Activated CD8-positive, alpha-beta memory T cell treated with anti-CD3 and anti-CD28 coated beads for 24 hours (primary cell): ENCODE measurements around the gene MAP3K14.
"Not testable (repeated sequence)": the region's sequence is repeated elsewhere in the genome, so short reads cannot be mapped to it uniquely, and the experiment has no call there.

Experiments
- DNase-seq: peaks from one replicate; pipeline ENCODE4 v3.0.0-alpha.2; 2020

The MAP3K14 gene

DNA sequence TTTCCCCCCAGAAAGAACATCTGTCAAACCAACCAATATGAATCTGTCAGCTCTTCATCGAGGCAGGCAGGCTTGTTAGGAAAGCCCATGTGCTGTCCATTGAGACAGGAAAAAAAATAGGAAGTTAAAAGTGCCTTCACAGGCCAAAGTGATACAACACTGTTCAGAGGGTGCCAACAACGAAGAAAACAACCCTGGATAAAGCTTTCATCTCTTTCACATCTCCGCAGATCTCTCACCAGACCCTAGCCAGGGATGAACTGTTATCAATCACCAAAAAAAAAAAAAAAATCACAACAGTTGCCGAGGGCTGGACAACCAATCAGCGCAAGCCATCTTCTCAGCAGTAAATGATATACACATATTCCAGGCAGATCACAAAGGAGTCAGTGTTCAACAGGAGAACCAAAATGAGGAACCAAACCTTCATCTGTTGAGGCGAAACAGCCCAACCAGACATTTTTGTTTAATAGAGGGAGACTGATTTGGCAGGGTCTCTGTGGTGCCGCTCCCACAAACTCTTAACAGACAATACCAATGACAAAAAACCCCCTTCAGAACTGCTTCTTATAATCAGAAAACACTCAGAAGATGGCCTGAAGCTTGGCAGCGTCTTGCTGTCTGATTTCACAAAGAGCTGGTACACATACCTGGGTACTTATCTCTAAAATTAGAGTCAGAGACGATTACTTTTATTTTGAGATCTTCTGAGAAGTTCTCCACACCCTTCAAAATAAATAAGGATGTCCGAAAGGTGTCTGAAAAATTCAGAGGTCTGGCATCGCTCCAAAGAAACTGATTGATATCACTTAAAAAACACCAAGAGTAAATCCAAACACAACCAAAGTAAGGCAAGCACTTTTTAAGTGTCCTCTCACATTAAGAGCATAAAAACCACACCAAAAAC, 1.8 kb downstream of the MAP3K14 start:
- no peak for DNase-seq

DNA sequence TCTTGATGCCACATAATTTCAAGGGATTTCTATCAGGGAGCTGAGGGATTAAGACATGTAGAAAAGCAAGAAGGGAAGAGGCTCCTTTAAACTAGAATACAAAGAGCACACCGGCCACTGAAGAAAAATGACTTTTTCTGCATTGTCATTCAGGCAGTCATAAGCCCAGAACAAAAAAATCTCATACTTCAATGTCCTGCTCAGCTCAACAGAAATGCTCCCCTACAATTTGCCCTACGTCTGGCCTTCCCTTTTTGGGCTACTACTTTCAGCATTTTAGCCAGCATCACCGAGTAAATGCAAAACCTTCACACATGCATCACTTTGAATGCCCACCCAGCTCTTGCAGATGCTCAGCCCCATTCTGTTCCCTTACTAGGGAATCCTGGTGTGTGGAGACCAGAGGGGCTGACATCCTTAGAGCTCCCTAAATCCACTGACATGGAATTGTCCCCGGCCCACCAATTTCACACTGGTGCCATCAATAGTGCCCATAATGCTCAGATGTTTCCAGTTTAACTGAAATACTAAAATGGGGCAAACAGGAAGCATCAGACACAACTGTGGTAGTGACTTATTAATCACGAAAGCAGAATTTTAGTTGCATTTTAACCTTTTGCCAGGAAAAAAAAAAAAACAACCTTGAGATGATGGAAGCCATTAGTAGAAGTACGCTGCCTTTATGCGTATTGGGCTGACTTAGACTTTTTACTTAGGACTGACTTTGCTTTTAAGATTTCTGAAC, 2.7 kb downstream of the MAP3K14 start:
- DNase-seq: peak; percentile 73

DNA sequence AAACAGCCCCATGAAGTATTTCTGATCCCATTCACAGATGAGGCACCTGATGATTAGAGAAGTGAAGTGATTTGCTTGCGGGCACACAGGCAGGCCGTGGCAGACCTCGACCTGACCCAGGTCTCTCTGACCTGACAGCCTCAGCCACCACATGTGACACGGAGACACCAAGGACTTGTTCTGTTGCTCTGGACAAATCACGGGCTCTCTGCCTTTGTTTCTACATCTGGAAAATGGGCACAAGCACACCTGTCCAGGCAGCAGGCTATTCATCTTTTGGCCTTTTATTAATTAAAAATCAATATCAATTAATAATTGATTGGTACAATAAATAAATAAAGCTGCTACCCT, 3.4 kb downstream of the MAP3K14 start:
- DNase-seq: no peak

DNA sequence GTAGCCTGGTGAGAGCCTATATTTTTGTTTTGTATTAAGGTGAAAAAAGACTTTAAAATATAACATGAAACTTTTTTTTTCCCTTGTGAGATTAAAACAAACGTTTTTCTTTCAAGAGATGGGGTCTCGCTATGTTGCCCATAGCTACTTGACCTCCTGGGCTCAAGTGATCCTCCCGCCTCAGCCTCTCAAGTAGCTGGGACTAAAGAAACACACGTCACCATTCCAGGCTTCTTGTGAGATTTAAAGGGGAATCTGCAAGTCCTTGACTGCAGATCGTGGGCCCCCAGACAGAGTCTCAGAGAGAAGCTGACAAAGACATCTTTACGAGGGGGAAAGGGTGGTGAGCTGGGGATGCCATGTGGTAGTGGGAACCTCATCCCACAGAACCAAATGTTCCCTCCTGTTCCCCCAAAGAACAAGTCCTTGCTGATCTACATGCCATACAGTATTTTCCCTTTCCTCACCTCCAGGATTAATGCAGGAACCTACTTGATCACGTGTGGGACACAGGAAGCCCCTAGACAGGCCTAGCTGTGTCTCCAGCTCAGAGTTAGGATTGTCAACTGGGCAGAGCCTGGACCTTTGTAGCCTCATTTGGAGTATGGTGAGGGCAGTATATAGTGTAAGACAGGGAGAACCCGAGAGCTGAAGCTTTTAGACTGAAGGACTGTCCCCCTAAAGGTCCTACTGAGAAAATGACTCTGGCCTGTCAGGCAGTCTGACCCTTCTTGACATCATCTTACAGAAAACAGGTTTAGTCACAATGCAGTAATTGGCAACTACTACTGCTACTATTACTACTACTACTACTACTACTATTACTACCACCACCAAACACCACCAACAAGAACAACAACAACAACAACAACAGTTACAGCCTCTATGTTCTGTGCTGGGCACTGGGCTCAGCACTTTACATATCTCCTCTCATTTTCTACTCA, 4.1 kb downstream of the MAP3K14 start:
- DNase-seq: peak; percentile 73

DNA sequence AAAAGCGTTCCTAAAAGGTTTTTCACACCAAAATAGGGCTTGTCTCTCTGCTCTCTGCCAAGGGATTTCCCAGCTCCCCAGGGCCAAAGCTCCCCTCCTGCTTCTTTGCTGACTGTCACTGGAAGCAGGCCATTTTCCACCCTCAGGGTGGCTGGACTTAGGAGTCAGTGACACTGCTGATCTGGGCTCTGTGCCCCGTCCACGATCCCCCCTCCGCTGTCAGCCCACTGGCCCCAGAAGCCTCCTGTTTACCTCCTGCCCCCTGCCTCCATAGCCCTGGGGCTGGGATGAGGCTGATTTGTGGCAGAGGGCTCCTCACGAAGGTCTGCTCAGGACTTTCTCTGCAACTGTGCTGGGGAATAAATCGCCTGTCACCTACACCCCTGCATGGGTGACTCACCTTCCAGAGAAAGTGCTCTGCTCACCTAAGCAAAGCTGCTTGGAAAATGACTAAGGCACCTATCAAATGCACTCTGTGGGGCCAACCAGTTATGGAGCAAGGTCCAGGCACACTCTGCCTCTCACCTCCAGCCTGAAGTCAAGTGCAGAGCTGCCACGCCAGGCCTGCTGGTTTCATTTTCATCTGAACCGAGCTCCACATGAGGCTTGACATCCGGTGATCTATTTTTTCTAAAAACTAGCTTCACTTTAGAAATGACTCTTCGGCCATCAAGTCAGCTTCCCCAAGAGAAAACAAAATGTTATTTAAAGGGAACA, 4.9 kb downstream of the MAP3K14 start:
- DNase-seq: peak; percentile 88

DNA sequence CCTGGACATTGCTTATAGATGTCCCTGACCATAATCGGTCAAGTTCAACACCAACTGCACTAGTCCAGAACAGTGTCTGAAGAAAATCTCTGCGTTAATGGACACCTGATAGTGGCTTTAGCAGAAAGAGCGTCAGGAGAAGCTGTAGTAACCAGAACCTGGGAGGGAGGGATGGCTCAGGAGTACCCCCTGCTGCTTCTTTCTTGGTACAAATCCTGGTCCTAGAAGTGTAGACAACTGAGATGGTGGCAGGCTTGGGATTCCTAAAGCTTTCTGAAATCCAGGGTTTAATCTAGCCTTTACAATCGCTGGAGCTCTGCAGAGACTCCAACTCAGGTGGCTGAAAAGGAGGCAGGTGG, 5.4 kb downstream of the MAP3K14 start:
- no peak for DNase-seq

DNA sequence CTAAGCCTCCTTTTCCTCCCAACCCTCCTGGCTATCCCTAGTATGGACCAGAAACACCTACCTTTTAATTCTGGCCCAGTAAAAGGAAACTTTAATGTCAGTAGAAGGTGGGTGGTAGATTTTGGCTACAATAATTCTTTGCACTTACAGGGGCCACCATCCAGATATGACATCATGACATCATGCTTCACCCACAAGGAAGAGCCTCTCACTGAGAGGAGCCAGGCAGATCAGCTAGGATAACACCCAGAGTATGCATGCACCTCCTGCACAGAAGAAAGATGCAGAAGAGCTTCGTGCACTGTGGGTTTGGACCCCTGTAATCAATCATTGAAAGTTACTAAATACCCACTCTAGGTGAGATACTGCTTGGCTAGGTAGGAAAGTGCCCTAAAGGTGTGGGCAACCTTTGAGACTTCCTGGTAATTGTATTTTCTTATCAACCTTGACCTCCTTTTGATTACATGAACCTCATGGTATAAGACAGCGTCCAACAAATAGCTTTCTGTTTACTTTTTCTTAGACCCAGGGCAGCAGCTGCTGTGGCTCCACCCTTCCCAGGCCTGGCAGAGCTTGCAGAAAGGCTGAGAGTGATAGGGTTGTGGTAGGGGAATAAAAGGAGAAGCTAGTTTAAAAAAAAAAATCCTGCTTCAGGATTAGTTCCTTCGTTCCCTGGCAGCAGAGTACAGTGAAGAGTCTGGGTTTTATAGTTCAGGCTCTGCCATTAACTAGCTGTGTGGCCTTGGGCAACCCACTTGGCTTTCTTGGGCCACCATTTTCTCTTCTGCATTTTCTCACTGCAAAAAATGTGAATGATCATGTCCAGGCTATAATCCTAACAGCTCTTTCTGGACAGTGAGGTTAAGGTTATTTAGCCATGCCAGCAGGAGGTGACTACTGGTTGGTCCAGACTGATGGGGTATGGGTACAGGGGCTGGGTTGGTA, 6.2 kb downstream of the MAP3K14 start:
- no peak for DNase-seq

DNA sequence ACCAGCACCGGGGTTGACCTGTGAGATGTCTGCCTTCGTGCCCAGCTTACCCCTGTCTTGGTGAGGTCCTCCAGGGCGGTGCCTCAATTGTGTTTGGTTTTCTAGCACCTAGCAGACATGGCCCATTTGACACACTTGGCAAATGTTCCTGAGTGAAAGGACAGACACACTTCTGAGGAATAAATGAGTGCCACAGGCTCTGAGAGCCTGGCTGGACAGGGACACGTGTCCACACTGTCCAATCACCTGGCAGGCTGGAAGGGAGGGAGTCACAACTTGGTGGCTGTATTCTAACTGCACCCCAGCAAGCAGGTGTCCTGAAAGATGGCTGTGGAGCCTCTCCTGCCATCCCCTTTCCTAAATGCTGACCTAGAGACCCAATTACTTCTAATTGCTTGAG, 7.4 kb downstream of the MAP3K14 start:
- no peak for DNase-seq

DNA sequence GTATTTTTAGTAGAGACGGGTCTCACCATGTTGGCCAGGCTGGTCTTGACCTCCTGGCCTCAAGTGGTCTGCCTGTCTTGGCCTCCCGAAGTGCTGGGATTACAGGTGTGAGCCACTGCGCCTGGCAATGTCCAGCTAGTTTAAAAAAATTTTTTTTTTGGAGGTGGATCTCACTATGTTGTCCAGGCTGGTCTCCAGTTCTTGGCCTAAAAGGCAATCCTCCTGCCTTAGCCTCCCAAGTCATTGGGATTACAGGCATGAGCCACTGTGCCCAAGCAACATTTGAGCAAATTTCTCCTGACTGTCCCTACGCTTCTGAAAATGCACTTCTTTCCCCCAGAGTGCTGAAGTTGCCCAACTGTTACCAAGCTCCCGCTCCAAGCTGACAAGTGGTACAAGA, 8.0 kb downstream of the MAP3K14 start:
- DNase-seq: no peak

DNA sequence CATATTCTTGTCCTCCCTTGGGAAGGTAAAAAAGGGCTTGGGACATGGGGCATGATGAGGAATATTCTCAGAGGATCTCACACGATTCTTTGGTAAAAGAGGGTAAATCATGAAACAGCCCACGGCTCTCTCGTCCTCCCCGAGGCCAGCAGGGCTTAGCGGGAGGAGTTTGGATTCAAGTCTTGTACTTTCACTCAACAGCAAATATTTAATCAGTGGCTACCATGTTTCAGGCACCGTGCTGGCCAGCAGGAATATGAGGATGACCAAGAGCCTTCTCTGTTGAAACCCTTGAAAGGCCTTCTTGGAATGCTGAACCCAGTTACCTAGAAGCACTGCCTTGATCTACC, 8.8 kb downstream of the MAP3K14 start:
- no peak for DNase-seq

DNA sequence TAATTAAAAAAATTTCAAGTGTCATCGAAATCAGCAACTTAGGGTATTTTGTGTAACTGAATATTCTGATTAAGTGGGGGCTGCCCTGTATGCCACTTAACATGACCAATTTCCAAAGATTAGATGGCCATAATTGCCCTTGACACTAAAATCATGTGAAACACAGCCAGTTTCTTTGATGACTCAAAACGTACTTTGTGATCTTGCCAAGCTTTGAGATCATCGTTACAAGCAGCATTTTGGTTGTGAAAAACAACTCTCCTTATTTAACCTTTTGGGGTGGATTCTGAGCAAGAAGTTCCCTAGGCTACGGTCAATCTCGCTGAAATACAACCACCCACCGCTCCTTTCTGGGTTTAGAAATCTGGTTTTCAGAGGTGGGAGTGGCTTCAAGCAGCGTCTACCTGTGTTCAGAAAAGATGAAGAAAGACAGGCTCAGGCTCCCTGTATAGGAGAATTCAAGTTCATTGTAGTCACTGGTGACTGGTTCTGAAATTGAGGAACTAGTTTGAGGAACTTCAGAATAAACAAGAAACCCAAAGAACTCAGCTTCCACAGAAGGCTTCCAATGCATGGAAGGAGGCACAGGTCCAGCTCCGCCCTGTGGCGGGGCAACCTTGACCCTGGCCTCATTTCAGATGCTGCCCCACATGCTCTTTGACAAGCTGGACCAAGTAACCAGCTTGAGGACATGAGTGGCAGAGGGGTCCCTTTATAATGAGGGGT, 9.4 kb downstream of the MAP3K14 start:
- peak; percentile 71 for DNase-seq

DNA sequence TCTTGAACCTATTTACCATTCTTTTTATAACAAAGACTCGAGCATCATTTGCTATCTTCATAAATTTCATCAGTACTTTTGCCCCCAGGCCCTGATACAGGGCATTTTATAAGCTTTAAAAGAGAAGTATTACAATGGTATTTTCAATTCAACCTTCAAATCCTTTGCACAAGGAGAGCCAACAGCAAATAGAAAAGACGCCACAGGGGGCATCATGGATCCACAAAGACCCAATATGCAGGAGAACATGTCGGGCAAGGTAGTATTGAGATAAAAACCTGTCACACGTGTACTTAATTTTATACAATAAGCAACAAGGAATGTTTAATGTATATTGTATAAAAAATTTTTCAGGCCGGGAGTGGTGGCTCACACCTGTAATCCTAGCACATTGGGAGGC, 10.2 kb downstream of the MAP3K14 start:
- DNase-seq: no peak

DNA sequence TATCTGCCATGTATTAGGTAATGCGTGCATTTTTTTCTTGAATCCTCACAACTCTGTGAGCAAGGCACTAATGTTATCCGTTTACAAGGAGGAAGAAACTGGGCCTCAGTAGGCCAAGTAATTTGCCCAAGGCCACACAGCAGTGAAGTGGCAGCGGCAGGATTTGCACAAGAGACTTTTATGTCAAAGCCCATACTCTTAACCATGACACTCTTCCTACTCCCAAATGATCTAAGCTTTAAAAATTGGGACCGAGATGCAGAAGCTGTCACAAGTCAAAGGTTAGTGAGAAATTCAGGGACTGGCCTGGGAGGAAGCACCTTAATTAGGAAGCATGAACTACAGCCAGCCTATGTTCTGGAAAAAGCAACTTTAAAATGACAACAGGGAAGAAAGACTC, 10.7 kb downstream of the MAP3K14 start:
- no peak for DNase-seq

DNA sequence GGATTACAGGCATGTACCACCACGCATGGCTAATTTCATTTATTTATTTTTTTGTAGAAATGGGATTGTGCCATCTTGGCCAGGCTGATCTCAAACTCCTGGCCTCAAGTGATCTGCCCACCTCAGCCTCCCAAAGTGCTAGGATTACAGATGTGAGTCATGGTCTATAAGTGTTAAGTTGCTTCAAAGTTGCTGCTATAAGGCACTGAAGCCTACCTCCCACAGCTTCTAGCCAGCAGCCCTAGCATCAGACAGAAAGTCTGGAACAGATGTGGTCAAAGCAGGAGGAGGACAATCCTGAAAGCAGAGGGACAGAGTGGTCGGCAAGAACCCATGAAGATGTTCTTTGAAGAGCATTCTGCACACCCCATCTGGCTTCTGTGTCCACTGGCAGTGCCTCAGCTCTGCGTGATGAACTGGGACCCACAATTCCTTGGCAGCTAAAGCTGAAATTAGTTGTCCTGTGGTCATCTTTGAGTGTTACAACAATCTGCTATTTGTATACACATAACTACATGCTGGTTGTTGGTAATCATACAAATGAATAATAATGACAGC, 11.2 kb downstream of the MAP3K14 start:
- DNase-seq: no peak

DNA sequence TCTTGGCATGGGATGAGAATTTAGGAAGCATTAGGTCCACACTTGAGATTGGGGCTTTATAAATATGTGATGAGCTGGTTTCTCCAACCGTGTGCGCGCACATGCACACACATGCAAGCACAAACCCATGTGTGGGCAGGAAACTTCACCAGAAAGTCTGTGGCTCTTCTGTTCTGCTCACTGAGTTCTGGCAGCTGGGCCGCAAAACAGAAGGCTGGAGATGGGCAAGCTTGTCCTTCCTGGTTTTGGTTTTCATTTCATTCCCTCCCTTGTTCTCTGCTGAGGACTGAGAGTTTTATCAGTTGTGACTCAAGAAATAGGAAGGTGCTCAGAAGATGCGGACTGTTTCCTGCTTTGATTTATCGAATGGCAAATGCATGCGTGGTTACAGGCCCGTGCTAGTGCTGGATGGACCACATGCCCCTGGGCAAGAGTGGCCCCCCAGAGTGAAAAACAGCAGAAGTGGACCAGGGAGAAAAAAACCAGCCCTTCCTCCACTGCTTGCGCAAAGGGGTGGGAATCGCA, 14.1 kb downstream of the MAP3K14 start:
- DNase-seq: peak; percentile 68

DNA sequence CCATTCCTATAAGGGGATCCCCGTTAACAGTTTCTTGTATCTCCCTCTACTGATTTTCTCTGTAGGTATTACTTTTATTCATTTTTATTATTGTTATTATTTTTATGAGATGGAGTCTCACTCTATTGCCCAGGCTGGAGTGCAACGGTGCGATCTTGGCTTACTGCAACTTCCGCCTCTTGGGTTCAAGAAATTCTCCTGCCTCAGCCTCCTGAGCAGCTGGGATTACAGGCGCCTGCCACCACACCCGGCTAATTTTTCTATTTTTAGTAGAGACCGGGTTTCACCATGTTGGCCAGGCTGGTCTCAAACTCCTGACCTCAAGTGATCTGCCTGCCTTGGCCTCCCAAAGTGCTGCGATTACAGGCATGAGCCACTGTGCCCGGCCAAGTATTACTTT, 14.6 kb downstream of the MAP3K14 start:
- not testable (repeated sequence) for DNase-seq

DNA sequence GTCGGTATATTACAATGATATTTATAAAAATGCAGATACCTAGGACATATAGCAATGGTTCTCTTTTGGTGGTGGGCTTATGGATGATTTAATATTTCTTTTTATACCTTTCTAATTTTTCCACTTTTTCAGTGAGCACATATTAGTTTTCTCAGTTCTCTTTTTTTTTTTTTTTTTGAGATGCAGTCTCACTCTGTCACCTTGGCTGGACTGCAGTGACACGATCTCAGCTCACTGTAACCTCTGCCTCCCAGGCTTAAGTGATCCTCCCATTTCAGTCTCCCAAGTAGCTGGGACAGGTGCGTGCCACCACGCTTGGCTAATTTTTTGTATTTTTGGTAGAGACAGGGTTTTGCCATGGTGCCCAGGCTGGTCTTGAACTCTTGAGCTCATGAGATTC, 15.1 kb downstream of the MAP3K14 start:
- DNase-seq: no peak

DNA sequence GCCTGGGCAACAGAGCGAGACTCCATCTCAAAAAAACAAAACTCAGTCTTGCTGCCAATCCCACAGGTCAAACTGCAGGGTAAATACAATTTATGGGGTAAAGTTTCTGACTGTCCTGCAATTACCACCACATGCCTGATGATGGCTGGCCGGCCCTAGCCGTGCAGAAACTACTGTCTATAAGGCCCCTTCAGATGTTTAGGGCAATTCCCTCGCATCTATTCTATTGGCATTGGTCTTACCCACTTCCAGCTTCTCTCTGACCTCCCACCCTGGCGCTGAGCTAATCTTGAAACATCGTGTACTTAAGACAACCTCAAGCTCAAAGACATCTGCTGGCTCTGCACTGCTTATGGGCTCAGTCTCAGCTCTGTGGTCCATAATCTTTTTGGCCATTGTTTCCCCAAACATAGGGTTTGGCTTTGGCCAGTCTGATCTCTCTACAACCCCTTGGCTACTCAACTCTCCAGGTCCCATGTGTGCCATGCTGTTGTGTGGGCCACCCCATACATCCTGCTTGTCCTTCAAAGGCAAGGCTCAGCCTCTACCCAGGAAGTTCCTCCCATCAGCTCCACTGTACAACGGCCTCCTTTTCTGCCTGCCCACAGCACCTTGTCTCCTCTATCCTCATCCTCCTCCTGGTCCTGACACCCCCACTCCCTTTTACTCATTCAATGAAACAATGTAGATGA, 16.6 kb downstream of the MAP3K14 start:
- no peak for DNase-seq

DNA sequence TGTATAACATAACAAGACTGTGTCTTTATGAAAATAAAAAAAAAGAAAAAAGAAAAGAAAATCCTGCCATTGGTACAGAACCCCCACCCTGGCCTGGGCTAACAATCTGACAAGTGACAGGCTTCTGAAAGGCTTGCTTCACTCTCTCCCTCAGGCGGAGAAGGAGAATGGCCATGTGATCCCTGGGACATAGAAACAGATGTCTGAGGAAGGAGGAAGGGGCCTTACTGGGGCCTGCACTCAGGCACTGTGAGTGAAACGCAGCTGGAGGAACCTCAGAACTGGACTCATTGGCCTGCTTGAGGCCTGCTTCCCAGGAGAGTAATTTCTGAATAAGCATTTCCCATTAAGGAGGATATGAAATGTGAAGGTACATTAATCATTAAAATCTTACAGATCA, 17.5 kb downstream of the MAP3K14 start:
- no peak for DNase-seq
